OCI-LY3 (cell line): ENCODE results near the gene KRT15.
"Not testable (repeated sequence)": the region's sequence is repeated elsewhere in the genome, so short reads cannot be mapped to it uniquely, and the experiment has no call there.

Experiments
- H2AFZ ChIP-seq: fragments of 200-600, 300-600 bp; shearing (Covaris generic); 2 replicates; pipeline ENCODE4 v1.6.0; 2014; ENCODE audit warnings: antibody characterized with exemption, low read depth, low read length
- H3K27ac ChIP-seq: fragments of 200-600, 300-600 bp; sonication (generic); 2 replicates; pipeline ENCODE4 v1.5.1; 2014; ENCODE audit warnings: mild to moderate bottlenecking, low read length, moderate library complexity, mixed read lengths
- H3K27me3 ChIP-seq: fragments of 200-600, 300-600 bp; sonication (generic); 2 replicates; pipeline ENCODE4 v1.6.1; 2014; ENCODE audit warnings: low read depth, low read length, mixed read lengths
- H3K36me3 ChIP-seq: fragments of 200-600, 300-600 bp; sonication (generic); replicated peaks from 2 replicates; pipeline ENCODE3; 2014; ENCODE audit warnings: low read depth, low read length, mixed read lengths
- H3K4me1 ChIP-seq: fragments of 300-600, 200-600 bp; sonication (generic); 2 replicates; pipeline ENCODE4 v1.6.1; 2014; ENCODE audit warnings: low read length, mixed read lengths
- H3K4me2 ChIP-seq: fragments of 200-600, 300-600 bp; sonication (generic); 2 replicates; pipeline ENCODE4 v1.6.1; 2014; ENCODE audit warnings: low read length, mixed read lengths
- H3K4me3 ChIP-seq: fragments of 300-600, 200-600 bp; sonication (generic); 2 replicates; pipeline ENCODE4 v1.5.1; 2014; ENCODE audit warnings: antibody characterized with exemption, mild to moderate bottlenecking, low read length, moderate library complexity
- H3K79me2 ChIP-seq: fragments of 300-600, 200-600 bp; shearing (Covaris generic); 2 replicates; pipeline ENCODE4 v1.6.1; 2014; ENCODE audit warnings: mild to moderate bottlenecking, low read length, mixed read lengths
- H3K9ac ChIP-seq: fragments of 300-600, 200-600 bp; shearing (Covaris generic); 2 replicates; pipeline ENCODE4 v1.6.0; 2014; ENCODE audit warnings: mild to moderate bottlenecking, low read length, moderate library complexity
- H3K9me3 ChIP-seq: fragments of 200-600, 300-600 bp; shearing (Covaris generic); 2 replicates; pipeline ENCODE4 v1.6.1; 2014; ENCODE audit warnings: low read length, mixed read lengths; ENCODE audit not compliant: insufficient read depth
- H4K20me1 ChIP-seq: fragments of 200-600, 300-600 bp; sonication (generic); 2 replicates; pipeline ENCODE4 v1.6.1; 2016; ENCODE audit warnings: low read length, mixed read lengths; ENCODE audit not compliant: insufficient read depth
- EZH2phosphoT487 ChIP-seq: fragments of 200-600 bp; shearing (Covaris generic); IDR thresholded peaks from 2 replicates; pipeline ENCODE4 v1.6.1; 2018; ENCODE audit warnings: antibody characterized with exemption, mixed run types, low read depth
- TF ChIP-seq, protein P1 (sequence below): fragments of 200-600, 300-600 bp; sonication (generic); IDR thresholded peaks from 2 replicates; pipeline ENCODE4 v1.5.1; 2014; ENCODE audit warnings: antibody characterized with exemption, low read length, low read depth

The KRT15 gene

DNA sequence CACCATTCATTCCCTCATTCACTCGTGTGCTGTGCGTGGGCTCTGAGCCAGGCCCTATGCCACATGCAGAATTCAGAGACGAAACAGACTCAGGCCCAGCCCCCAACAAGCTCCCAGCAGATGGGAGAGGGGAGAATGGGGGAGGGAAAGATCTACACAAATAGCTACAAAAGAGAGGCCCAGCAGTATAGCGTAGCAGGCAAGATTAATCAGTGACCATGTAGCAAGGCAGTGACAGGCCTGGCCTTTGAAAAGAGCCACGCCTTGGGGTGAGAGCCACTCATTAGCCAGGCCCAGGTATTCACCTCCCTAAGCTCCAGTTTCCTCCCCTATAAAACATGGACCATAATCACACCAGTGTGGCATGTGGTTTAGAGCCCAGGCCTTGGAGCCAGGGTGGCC lies 25.8 kb upstream of the KRT15 start:
- Histone ChIP-seq H3K27ac (no peak overlapping the region), H3K4me3 (no peak overlapping the region), H3K79me2 (no peaks in the 10 kb centered on the region), H3K9ac (no peak overlapping the region), H3K4me2 (no peak overlapping the region), H3K4me1 (peaks cover 10% of the 10 kb centered on the region), H2AFZ (no peak overlapping the region), H3K27me3 (no peaks in the 10 kb centered on the region), H3K36me3 (no peaks in the 10 kb centered on the region), H3K9me3 (no peaks in the 10 kb centered on the region), H4K20me1 (no peaks in the 10 kb centered on the region)
- no peak for TF ChIP-seq EZH2phosphoT487
- TF ChIP-seq, protein P1, sequence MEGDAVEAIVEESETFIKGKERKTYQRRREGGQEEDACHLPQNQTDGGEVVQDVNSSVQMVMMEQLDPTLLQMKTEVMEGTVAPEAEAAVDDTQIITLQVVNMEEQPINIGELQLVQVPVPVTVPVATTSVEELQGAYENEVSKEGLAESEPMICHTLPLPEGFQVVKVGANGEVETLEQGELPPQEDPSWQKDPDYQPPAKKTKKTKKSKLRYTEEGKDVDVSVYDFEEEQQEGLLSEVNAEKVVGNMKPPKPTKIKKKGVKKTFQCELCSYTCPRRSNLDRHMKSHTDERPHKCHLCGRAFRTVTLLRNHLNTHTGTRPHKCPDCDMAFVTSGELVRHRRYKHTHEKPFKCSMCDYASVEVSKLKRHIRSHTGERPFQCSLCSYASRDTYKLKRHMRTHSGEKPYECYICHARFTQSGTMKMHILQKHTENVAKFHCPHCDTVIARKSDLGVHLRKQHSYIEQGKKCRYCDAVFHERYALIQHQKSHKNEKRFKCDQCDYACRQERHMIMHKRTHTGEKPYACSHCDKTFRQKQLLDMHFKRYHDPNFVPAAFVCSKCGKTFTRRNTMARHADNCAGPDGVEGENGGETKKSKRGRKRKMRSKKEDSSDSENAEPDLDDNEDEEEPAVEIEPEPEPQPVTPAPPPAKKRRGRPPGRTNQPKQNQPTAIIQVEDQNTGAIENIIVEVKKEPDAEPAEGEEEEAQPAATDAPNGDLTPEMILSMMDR = no peak

DNA sequence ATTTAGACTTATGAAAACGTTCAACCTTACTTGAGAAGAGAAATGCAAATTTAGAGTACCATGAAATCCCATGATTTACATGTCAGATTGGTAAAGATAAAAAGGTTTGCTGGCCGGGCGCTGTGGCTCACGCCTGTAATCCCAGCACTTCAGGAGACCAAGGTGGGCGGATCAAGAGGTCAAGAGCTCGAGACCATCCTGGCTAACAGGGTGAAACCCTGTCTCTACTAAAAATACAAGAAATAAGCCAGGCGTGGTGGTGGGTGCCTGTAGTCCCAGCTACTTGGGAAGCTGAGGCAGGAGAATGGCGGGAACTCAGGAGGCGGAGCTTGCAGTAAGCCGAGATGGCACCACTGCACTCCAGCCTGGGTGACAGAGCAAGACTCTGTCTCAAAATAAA lies 24.1 kb upstream of the KRT15 start:
- H3K4me2 ChIP-seq, H3K27me3 ChIP-seq, H3K27ac ChIP-seq, H3K4me3 ChIP-seq, H3K9ac ChIP-seq, H3K9me3 ChIP-seq, H3K36me3 ChIP-seq, H2AFZ ChIP-seq, H4K20me1 ChIP-seq, H3K4me1 ChIP-seq, H3K79me2 ChIP-seq: not testable (repeated sequence)

GRCh38 chr17:41542357-41542756 lies 23.7 kb upstream of the KRT15 start:
- H3K27ac ChIP-seq = no peak overlapping the region
- H3K79me2 ChIP-seq = no peaks in the 10 kb centered on the region
- no peak overlapping the region for H3K4me2 ChIP-seq
- H3K27me3 ChIP-seq = no peaks in the 10 kb centered on the region
- H3K36me3 ChIP-seq = no peaks in the 10 kb centered on the region
- no peak overlapping the region for H3K4me3 ChIP-seq
- no peaks in the 10 kb centered on the region for H4K20me1 ChIP-seq
- H3K9me3 ChIP-seq = no peaks in the 10 kb centered on the region
- no peak overlapping the region for H3K9ac ChIP-seq
- peaks cover 8% of the 10 kb centered on the region; the same call in 1 of the 2 replicates for H3K4me1 ChIP-seq
- TF ChIP-seq EZH2phosphoT487 = no peak
- TF ChIP-seq, protein P1 = no peak
- H2AFZ ChIP-seq = no peak overlapping the region

GRCh38 chr17:41540921-41541625 lies 22.4 kb upstream of the KRT15 start:
- Histone ChIP-seq H3K36me3 (no peaks in the 10 kb centered on the region), H3K9ac (no peak overlapping the region)

More at GRCh38 chr17:41540921-41541625, 22.4 kb upstream of the KRT15 start:
- Histone ChIP-seq H3K4me2 (no peak overlapping the region), H3K27me3 (no peaks in the 10 kb centered on the region), H3K79me2 (no peaks in the 10 kb centered on the region), H3K27ac (no peak overlapping the region), H3K4me1 (peaks cover 8% of the 10 kb centered on the region; the same call in 1 of the 2 replicates), H3K4me3 (no peak overlapping the region), H4K20me1 (no peaks in the 10 kb centered on the region), H3K9me3 (no peaks in the 10 kb centered on the region), H2AFZ (no peak overlapping the region)
- TF ChIP-seq, protein P1 = no peak
- no peak for TF ChIP-seq EZH2phosphoT487
